NCI-H82 treated with DMSO at 0.1 percent for 48 hours (cell line): ENCODE measurements around the gene SMG6.

Experiments
- DNase-seq: peaks from one replicate; lab custom pipeline; 2025; ENCODE audit not compliant: unreplicated experiment; lab: John Stamatoyannopoulos, UW

The SMG6 gene

GRCh38 chr17:2053380-2054261 is 250.0 kb downstream of the SMG6 start:
- no peak for DNase-seq

GRCh38 chr17:2051933-2052559 is 251.5 kb downstream of the SMG6 start:
- DNase-seq: no peak

DNA sequence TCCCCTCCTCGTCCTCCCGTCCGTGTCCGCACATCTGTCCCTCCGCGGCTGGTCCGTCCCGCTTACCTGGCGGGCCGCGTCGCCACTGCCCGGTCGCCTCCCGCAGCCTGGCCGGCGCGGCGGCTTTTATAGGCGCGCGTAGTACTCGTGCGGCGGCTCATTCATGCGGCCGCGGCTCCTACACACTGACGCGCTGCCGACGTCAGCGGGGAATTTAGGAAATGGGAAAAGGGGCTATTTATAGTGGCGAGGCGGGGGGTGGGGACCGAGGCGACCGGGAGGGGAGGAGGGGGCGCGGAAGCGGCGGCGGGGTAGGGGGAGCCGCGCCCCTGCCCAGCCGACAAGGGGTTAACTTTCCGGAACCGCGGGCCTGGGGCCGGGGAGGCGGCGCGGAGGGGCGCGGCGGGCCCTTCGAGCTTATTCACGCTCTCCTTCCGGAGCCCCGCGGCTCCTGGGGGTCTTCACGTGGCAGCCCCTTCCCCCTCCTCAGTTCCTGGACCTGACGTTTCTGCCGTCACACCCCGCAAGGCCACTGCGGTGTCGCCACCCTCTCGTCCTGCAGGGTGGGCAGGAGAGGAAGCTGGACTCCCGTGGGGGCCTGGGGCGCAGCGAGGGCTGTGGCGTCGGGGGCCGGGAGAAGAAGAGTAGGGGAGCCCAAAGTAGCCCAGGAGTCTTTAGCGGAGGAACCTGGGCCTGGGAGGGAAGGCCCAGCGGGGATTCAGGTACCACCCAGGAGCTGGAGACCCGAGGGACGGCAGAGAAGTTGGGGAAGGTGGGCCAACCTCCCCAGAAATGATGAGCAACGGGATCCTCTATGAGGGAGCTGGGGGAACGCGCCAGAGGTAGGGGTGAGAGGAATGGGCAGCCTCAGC is 252.3 kb downstream of the SMG6 start:
- no peak for DNase-seq

DNA sequence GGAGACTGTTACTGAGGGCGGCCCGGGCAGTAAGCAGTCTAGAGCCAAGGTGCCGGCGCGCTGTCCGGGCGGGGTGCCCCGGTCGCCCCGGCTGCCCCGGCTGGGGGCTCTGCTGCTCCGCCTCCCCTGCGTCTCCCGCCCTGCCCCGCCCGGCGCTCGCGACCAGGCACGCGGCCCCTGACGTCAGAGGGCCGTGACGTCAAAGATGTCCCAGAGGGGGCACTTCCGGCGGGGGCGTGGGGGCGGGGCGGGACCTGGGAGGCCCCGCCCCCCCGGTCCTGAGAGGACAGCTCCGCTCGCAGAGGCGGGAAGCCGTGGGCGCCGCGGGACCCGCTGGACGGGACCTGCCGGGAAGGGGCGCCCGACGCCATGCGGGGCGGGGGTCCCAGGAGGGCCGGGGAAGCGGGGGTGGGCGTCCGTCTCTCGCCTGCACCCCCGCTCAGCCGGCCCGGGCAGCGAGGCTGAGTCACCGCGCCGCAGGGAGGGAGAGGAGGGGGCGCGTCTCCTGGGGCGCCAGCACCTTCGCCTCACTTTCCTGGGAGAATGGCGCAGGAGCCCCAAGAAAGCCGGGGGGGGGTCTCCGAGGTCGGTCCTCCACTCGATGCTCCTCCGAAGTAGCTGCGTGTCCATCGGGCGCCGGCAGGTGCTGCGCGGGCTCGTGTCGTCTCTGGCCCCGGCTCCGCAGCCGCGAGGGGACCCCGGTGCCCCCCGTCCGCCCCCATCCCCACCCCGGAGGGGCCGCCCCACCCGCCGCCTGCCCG is 253.1 kb downstream of the SMG6 start:
- no peak for DNase-seq

DNA sequence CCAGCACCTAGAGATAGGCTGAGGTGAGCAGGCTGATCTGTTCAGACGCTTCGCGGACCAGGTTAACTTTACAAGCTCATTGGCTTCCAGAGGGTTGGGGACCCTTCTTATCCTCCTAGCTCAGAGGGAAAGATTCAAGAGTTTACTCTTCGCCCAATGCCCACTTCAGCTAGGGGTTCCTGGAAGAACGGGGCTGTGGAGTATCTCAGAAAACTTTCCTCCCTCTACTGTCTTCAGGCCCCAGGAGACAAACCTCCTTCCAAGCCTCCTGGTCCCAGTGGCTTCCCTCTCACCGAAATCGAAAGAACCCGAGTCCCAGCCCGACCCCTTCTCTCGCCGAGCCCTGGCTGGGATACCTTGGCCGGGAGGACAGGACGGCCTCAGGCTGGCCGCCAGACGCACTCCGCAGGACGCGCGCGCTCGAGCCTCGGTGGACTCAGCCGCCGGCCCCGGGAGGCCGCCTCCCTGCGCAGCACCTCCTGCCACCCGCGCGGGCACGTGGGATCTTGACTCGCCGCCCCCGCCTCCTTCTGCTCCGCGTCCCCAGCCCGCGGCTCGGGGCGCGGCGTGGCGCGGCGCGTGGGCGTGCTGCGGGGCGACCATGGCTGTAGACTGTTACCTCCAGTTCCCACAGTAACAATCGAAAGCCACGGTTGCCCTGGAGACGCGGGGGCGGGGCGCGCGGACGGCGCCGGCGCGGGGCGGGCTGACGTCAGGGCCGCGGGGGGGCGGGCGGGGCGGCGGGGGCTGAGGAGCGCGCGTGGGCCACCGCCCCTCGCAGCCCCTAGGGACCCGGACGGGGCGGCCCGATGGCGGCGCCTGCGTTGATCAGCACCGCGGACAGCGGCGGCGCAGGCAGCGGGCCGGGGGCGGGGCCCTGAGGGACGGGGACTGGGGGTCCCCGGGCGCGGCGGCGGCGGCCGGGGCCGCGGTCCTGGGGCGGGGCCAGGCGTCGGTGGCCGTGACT is 254.0 kb downstream of the SMG6 start:
- peak; percentile 44 for DNase-seq

DNA sequence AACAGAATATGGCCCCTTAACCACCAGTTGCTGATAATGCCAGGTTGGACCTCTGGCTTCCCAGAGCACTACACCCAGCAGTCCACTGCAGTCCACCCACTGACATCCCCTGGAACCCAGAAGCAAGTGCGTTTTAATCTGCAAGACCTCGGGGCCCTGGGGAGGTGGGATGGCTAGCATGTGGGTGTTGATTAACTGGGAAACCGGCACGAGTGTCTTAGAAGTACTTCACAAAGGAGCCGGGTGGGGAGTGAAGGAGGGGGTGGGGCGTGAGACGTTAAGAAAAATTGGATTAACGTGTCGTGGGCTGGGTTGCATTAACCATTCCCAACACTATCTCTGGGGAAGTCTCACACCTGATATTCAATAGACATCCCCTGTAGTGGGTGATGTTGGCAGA is 254.8 kb downstream of the SMG6 start:
- peak; percentile 55 for DNase-seq

- no peak for DNase-seq
Observed at GRCh38 chr17:2047590-2047989, 256.0 kb downstream of the SMG6 start.

- DNase-seq: no peak
Observed at GRCh38 chr17:2044263-2044894, 259.2 kb downstream of the SMG6 start.

DNA sequence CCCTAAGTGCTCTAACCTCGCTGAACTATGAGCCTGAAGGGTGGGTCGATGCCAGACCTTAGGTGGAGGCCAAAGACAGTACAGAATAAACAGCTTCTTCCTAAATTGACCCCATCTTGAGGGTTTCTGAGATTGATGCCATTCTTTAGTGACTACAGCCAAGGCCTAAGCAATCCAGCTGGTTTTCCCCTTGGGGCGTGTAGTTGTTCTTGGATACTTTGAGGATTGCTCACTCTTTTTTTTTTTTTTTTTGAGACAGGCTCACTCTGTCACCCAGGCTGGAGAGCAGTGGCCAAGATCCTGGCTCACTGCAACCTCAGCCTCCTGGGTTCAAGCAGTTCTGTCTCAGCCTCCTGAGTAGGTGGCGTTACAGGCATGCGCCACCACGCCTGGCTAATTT is 259.8 kb downstream of the SMG6 start:
- no peak for DNase-seq

DNA sequence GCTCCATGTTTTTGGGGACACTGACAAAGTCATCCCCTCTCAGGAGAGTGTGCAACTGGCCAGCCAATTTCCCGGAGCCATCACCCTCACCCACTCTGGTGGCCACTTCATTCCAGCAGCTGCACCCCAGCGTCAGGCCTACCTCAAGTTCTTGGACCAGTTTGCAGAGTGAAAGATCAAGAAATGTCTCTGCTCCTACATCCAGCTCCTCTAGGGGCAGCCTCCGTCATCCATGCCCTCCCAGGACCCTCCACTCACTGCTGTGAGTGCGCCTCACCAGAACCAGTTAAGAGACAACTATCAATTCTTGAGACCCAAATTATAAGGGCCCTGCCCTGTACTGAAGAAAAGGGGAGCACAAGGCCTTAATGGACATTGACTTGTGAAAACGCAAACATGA is 260.7 kb downstream of the SMG6 start:
- no peak for DNase-seq

GRCh38 chr17:2042390-2042847 is 261.2 kb downstream of the SMG6 start:
- no peak for DNase-seq

DNA sequence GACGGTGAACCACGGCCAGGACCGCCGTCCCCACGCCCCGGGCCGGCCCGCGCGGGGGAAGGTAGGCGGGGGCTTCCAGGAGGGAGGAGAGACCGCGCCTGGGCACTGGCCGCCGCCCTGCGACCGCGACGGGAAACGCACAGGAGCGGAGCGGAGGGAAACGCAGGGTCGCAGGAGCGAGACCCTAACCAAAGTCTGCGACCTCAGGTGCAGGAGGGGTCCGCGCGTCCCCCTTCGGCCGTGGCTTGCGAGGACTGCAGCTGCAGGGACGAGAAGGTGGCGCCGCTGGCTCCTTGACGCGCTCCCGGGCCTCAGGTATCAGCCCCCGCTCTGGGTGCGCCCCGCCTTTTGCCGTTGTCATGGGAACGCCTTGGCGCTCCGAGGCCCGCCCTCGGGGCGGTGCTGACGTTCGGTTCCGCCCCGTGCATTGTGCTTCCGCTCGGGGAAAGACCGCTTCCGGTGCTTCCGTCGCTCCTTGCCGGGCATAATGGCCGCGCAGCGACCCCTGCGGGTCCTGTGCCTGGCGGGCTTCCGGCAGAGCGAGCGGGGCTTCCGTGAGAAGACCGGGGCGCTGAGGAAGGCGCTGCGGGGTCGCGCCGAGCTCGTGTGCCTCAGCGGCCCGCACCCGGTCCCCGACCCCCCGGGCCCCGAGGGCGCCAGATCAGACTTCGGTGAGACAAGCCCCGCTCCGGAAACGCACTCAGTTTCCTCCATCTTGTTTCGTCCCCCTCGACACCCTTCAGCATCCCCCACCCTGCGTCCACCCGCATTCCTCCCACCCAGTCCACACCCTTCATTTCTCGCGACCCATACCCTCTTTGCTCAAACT is 261.8 kb downstream of the SMG6 start, which contains the start of gene OVCA2:
TSS of gene OVCA2 (plus strand) at position 462 of the 829 bp plus-strand sequence. CDS start at position 488, 26 bp downstream.
- peak; percentile 91 for DNase-seq

DNA sequence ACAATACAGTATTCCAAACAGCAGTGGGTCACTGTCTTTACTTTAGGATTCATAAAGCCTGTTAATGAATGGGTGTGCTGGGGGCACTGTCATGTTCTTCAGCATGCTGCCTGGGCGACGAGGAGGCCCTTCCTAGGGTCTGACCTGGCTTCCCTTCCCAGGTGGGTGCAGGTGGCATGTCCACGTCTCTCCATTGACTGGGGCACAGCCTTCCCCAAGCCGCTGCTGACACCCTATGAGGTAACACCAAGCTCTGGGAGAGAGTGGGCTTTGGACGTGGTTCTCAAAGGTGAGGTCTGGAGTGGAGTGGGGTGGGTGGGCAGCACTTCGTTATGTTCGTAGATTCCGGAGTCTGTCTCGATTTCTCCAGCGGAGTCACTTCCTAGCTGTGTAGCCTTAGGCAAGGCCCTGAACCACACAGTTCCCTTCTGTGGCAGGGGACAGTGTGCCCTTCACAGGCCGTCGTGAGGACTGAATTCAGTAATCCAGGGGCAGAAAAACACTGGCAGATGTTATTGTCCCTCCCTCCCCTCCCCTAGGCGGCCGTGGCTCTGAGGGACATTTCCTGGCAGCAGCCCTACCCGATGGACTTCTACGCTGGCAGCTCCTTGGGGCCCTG is 262.5 kb downstream of the SMG6 start:
- DNase-seq: peak; percentile 88

- DNase-seq: no peak
Observed at GRCh38 chr17:2040219-2040827, 263.3 kb downstream of the SMG6 start.

DNA sequence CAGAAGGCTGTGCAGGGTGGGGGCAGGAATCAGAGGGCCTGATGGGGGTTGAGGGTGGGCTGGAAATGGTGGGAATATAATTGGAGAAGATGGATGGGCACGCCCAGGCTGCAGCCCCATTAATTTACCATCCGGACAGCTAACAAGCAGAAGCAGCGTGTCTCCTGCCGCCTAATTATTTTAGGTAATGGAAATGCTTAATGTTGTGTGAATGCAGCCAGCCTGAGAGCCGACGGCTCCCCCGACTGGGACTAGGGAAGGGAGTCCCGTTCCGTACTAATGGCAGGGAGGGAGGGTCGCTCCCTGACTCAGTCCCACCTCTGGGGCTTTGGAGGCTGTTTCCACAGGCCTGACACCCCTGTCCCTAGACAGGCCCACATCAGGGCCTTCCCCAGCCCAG is 266.4 kb downstream of the SMG6 start:
- DNase-seq: no peak

DNA sequence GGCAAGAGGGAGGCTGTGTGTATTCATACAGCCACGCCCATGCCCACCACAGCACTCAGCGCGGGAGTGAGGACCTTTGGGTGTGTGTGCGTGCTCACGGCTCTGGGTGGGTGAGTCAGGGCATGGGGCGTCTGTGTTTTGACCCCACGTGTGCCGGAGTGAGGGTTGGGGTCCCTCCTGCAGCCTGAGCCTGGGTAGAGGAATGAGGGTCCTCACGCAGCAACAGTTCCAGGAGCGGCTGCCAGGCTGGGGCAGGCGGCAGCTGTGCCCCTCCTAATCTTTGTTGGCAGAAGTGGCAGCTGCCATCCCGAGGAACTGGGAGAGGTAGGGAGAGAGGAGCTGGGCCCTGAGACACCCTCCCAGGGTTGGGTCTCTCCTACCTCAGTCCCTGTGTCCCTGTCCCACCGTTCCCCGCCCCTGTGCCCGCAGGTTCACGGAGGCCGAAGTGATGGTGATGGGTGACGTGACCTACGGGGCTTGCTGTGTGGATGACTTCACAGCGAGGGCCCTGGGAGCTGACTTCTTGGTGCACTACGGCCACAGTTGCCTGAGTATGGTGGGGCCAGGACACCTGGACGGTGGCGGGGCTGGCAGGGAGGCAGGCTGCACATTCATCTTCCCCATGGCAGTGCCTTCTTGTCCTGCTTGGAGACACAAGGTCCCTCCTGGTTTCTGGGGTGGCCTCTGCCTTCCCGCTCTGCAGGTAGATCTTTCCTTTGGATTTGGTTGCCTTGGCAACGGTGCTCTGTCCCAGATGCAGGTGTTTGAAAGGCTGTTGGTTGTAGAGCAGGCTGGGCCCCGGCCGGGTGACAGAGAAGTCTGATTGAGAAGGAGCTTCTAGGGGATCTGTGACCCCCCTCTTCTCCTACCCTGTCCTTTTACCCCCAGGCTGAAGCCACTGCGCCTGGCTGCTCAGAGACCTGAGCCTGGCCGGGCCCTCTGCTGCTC is 267.8 kb downstream of the SMG6 start:
- DNase-seq: no peak
